Stimulated activated CD4-positive, alpha-beta T cell treated with anti-CD3 and anti-CD28 coated beads, Interleukin-12 subunit alpha, Interleukin-12 subunit beta, amount 100 ng/mL, for 4 hours (primary cell): ENCODE results near the gene RAPGEF6.
"Not testable (repeated sequence)": the region's sequence is repeated elsewhere in the genome, so short reads cannot be mapped to it uniquely, and the experiment has no call there.

Experiments
- DNase-seq: peaks from one replicate; pipeline ENCODE4 v3.0.0-alpha.2; 2020

RAPGEF6 gene

DNA sequence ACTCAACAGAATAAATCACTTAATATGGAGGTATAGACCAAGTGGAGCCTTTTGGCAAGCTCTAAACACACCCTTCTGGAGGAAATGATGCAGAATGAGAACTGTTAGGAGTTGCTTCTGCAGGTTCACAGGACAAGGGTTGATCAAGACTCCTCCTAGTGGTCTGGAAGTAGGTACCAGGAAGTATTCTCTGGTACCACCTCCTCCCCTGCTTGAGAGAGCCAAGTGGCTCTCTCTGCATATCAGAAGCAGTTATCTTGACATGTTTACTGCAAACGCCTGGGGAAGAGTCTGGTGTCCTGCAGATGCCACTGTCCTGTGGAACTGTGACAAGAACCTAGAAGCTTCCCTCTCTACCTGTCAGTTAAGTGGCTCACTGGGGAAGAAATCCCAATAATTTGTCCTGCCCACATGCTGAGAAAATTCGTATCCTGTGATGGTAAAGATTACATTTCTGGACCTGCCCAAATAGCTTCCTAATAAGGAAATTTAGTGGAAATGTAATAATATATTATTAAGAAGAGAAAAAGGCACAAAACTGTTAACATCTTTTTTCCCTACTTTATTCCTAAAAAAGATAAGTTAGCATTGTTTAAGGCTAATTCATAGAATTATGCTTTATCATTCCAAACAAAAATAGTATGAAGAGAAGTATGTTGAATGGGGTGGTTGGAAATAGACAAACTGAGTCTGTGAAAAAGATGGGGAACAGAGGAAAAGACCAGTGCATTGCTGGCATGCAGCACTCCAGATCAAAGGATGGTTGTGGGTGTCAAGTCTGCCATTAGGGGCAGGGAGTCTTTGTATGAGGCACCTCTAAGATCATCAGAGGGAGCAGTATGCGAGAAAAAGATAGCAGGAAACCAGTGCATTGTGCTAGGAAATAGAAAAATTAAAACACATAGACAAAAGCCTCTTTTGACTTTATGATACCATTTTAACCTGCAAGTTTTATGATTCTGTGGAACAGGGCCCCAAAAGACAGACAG lies 252.3 kb downstream of the RAPGEF6 start:
- no peak for DNase-seq

DNA sequence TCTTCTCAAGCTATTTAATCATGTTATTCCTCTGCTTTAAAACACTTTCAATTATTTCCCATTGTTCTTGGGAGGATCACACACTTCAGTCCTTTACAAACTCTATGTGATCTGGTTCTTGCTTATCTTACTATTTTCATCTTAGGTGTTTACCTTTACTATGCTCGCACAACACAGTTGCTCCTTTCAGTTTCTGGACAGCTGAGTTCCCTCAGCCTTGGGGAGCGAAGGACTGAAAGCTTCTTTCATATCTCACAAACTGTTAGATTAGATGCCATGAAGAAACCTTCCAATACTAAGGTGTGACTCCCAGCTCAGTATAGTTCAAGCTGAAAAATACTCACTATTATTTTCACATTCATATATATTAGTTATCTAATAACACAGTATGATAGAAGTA lies 253.3 kb downstream of the RAPGEF6 start:
- no peak for DNase-seq

DNA sequence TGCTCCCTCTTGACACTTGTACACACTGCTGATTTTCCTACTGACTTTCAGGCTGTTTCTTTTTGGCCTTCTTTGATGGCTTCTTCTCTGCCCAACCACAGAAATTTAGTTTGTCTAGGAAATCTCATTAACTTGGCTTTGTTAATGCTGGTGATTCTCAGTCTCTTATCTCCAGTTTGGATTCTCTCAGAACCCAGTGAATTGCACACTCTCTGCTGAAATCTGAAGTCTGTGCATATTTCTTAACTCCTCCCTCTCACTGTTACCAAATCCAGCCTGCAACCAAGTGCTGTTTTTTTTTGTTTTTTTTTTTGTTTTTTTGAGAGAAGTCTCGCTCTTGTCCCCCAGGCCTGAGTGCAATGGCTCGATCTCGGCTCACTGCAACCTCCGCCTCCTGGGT lies 254.0 kb downstream of the RAPGEF6 start:
- DNase-seq = no peak

DNA sequence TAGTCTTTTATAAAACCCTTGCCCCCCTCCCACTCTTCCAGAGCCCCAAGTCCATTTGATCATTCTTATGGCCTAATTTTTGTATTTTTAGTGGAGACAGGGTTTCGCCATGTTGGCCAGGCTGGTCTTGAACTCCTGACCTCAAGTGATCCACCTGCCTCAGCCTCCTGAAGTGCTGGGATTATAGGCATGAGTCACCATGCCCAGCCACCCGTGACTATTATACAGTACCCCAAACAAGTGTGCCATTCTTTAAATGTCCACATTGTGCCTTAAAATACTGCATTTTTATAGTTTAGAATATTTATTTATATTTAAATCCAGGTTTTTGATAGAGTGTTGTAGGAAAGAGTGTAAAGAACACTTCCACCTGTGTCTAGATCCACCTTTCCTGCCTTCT lies 254.8 kb downstream of the RAPGEF6 start:
- DNase-seq = not testable (repeated sequence)

DNA sequence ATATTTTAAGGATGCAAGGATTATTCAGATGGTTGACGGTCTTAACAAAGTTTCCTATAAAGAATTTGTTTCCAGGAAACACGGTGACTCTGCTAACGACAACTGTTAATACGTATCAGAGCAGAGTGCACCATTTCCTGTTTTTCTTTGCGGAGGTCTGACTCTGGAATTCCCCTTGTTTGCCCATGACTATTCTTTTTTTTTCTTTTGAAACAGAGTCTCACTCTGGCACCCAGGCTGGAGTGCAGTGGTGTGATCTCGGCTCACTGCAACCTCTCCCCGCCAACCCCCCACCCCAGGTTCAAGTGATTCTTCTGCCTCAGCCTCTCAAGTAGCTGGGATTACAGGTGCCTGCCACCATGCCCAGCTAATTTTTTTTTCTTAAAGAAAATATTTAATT lies 255.3 kb downstream of the RAPGEF6 start:
- DNase-seq = peak; percentile 45

DNA sequence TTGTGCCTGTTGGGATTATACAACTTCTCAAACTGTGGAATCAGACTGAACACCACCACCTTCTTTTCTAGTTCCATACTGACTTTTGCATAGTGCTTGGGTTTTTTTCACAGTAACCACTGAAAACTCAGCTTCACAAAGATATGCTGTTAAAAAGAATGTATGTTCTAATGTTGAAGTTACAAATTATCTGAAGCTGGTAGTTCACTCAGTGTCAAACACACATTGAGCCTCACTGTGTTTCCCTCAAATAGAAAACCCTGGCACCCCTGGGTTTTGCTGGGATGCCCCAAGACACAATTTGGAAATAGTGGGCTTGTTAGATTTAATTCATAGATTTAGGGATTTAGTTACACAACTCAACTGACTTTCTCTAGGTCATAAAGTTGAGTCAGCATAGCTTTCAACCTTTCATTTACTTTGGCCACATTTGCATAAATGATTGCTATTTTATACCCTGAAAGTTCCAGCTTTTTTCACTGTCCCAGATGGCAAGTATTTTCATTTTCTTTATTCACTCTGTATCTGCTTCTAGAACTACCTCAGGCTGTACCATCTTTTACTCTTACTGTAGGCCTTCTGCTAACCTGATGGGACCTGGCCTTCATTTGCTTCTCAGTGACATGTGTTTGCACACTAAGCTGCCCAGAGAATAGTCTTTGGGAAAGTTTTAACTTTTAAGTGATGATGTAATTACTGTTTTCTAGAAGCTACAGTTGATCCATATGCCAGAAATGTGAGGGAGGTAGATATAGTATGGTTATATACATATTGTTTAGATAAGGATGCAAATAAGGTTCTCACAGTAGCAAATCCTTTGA lies 256.1 kb downstream of the RAPGEF6 start:
- no peak for DNase-seq

DNA sequence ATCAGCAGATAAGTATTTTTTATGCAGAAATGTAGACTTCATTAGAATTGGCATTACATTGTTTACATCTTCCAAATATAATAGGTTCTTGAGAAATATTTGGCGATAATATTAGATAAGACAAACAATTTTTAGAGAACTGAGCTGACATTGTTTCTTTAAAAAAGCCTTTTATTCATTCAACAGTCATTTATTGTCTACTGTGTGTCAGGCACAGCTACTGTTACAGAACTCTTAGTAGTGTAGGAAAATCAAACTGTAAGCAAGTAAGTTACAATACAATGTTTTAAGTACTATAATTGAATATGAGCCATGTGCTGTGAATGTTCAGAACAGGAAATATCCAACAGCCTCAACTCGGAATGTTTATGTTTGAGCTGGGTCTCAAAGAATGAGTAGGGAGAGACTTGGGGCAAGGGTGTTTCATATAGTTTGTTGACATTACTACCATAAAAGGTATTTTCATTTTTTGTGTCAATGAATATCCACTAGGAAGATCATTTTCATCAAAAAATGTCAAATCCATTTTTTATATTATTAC lies 257.2 kb downstream of the RAPGEF6 start:
- no peak for DNase-seq

DNA sequence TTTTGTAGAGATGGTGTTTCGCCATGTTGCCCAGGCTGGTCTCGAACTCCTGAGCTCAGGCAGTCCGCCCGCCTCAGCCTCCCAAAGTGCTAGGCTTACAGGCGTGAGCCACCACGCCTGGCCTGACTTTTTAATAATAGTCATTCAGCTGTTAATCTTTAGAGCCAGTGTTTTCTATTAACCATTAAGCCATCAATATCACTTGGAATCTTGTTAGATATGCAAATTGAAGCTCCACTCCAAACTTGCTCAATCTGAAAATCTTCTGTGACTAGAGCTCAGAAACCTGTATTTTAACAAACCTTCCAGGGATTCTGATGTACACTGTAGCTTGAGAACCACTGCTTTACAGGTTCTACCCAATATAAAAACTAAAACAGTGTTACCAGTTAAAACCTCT lies 257.7 kb downstream of the RAPGEF6 start:
- no peak for DNase-seq

DNA sequence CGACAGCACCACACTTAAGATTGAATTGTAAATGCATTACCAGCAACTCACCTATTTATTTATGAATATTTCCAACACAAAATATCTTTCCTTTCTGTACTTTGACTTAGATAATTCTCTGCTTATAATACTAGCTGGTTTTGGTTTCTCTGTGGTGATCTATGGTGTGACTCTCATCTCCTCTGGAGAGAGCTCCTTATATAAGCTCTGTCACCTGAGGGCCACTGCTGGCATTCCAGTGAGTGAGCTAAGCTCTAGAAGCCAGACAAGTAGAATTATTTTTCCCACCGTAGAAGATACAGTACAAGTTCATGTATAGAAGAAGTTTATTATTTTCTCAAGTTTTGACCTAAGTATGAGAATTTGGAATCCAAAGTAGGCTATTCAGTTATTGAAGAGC lies 259.7 kb downstream of the RAPGEF6 start:
- no peak for DNase-seq
